Right lobe of liver (tissue), 4 donors: ENCODE data around the gene PMEL.
A peak's percentile ranks its signal among the peaks of the same experiment; 100 is the strongest.

ENCODE experiments used
- POLR2A ChIP-seq: fragments of 450-650 bp; IDR thresholded peaks from one replicate; pipeline ENCODE4 v1.6.1; 2017; ENCODE audit warnings: antibody characterized with exemption, mild to moderate bottlenecking
- TF ChIP-seq, protein P1 (sequence below), 4 donors: fragments of 200-600 bp in 3 of 4; fragments of 450-650 bp in 1 of 4; IDR thresholded peaks; one replicate each; pipeline versions ENCODE4 v1.5.1 to v1.8.0; 2016 to 2022; ENCODE audit warnings: antibody characterized with exemption in 4 of 4, mild to moderate bottlenecking in 2 of 4
- donor health status: DM: no; HTN: no; CAD: no.
- donor health status: DM: no; HTN: no; CAD: no.
- donor health status: DM: no; HTN: yes; CAD: no.

DNA sequence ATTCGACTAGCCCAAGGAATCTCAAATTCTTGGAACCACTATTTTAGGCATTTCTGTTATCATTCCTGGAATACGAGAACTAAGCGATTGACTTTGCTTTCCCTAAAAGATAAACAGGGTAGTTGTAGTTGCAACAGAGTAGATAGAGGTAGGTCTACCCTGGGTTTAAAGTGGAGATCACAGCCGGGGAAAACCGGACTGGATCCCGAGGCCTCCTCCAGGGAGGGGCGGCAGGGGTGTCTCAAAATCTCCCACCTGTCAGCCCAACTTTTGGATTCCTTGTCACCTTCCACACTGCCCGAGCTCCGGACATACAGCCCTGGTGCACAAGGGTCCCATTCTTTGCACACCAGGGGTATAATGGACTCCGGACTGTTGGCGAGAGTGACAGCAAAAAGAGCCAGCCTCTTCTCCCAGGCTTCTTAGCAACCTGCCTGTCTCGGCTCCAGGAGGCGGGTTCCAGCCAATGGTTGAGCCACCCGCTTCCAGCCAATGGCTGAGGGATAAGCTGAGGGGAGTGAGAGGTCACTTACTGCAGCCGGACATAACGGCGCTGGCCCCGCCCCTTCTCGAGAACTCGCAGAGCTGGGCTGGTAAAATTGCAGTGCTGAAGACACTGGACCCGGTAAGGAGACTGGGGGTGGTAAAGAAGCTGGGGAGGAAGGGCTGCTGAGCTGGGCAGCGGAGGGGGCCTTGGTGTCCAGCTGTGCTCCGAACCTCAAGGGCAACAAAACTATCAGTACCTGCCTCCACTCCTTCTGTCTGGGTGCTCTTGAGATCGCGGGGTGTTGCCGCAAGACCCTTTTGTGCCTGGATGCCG, 31.1 kb upstream of the PMEL start, which contains the start of gene SUOX:
- TF ChIP-seq, protein P1, sequence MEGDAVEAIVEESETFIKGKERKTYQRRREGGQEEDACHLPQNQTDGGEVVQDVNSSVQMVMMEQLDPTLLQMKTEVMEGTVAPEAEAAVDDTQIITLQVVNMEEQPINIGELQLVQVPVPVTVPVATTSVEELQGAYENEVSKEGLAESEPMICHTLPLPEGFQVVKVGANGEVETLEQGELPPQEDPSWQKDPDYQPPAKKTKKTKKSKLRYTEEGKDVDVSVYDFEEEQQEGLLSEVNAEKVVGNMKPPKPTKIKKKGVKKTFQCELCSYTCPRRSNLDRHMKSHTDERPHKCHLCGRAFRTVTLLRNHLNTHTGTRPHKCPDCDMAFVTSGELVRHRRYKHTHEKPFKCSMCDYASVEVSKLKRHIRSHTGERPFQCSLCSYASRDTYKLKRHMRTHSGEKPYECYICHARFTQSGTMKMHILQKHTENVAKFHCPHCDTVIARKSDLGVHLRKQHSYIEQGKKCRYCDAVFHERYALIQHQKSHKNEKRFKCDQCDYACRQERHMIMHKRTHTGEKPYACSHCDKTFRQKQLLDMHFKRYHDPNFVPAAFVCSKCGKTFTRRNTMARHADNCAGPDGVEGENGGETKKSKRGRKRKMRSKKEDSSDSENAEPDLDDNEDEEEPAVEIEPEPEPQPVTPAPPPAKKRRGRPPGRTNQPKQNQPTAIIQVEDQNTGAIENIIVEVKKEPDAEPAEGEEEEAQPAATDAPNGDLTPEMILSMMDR (IDR thresholded peaks at IDR 0.05), result peak in 1 of 4 donors; percentile 8
- TF ChIP-seq POLR2A, result peak; percentile 66
